RPMI8226 (cell line): ENCODE results near the gene ANXA6.

Experiments used
- DNase-seq: peaks from one replicate; pipeline ENCODE4 v3.0.0-alpha.2; 2015

The ANXA6 gene

DNA sequence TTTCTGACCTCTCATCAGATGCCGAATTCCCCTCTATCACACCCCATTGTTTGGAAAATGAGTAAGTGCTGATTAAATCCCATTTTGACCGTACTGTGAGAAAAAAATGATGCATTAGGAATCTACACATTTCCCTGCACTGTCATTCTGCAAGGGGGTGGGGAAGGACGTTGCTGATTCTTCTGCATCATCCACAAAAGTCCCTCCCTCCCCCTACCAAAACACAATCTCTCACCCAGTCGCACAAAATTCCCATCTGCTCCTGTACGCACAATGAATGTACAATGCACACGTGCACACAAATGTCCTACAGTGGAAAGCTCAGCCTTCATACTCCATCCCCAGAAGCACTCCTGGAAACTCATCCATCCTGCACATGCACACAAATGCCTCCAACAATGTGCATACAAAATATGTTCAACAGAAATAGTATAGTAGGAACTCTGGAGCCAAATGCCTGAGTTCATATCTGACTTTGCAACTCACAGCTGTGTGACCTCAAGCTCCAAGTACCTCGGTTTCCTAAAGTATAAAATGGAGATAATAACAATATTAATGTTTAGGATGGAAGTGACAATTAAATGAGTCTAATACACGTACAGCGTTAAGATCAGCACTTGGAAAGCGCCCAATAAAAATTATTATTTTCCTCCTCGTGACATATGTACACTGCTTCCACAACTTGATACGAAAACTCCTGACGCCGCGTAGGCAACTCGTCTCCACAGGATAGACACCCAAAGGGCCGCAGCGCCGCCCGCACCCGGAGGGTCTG is 77.6 kb downstream of the ANXA6 start:
- peak; percentile 16 for DNase-seq

GRCh38 chr5:151078490-151079262 is 78.9 kb downstream of the ANXA6 start:
- DNase-seq: no peak

- no peak for DNase-seq
Observed at GRCh38 chr5:151077967-151078366, 79.6 kb downstream of the ANXA6 start.

DNA sequence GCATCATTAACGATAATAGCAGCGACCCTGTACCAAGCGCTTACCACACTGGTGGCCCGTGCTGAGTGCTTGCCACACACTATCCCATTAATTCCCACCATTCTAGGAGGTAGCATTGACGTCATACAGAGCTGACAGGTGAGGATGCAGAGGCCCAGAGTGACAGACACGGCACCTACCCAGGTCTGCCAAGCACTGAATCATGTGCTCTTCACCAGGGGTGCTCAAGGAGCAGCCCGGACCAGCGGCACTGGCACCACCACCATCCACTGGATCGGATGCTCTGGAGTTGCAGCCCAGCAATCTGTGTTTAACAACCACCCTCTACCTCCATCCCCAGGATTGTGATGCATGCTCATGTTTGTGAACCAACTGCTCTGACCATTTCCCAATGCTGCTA is 80.2 kb downstream of the ANXA6 start:
- no peak for DNase-seq

DNA sequence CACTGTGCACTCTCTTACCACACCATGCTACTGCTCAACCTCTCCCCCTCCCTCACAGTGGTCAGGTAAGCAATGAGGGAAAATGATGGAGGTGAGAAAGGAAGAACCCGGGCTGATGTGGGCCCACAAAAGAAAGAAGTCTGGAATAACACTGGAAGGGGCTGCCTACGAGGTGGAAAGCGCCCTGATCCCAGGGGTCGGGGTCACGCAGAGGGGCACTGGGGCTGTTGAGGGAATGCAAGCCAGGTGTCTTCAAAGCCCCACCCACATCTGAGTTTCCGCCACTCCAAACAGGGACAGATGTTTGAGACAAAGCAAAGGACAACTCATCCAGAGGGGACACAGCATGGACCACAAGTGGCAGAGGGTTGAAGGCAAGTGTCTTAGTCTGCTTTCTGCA is 81.0 kb downstream of the ANXA6 start:
- no peak for DNase-seq

- DNase-seq: no peak
Observed at GRCh38 chr5:151075698-151076331, 81.8 kb downstream of the ANXA6 start.

GRCh38 chr5:151074557-151074956 is 83.0 kb downstream of the ANXA6 start:
- DNase-seq: no peak

DNA sequence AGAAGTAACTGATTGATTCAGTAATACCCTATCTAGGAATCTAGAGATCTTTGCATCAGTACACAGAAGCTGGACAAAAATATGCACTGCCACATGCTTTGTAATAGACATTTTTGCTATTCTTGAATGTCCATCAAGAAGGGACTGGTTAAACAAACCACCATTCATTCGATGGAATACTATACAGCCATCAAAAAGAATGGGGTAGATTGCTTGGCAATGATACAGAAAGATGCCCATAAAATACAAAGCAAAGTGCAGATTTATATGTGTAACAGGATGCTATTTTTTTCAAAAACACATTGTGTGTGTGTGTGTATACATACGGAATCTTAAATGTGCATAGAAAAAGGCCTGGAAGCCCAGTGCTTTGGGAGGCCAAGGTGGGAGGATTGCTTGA is 84.3 kb downstream of the ANXA6 start:
- no peak for DNase-seq

DNA sequence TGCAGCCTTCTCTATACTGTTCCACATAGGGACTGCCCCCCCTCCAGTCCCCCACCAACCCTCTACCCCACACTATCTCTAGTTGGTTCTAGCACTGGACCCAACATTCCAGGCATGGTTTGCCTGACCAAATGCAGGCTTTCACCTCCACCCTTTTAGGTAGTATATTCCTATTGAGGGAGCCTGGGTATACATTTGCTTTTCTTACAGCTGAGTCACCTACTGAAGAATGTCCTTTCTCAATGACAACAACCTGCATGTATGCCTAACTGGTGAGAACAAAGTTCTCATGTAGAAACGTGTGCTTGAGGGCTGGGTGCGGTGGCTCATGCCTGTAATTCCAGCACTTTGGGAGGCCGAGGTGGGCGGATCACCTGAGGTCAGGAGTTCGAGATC is 85.0 kb downstream of the ANXA6 start:
- DNase-seq: no peak

DNA sequence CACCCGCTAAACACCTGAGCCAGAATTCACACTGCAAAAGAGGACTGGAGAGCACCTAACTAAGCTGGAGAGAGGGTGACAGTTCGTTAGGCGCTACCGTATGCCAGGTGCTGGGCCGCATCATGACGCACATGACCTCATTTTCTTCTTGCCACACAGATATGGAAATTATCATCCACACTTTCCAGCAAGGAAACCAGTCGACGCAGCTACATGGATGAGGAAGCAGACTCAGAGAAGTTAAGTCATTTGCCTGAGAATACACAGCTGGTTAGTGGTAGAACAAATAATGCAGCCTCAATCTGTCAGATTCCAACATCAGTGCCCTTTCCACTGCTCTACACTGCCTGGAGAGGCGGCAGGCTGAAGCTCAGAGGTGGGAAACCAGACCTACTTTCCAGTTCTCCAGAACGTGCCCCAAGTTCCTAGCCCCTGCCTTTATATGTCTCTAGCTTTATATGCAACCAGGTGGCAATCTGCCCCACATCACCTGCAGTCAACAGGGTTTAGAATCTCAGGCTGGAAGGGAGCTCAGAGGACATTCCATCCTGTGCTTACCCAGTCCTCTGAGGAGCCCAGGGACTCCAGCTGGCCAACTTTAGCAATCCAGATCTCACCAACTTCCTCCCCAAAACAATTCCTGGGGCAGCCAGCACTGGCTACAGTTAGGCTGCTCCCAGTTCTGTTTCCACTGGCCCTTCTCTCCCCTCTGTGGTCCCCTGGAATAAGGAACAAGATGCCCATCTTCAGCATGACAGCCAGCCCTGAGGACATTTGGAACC is 85.5 kb downstream of the ANXA6 start:
- no peak for DNase-seq

- DNase-seq: no peak
Observed at GRCh38 chr5:151071021-151071420, 86.6 kb downstream of the ANXA6 start.

- no peak for DNase-seq
Observed at GRCh38 chr5:151070449-151070848, 87.1 kb downstream of the ANXA6 start.

- DNase-seq: no peak
Observed at GRCh38 chr5:151068433-151069197, 89.0 kb downstream of the ANXA6 start.

GRCh38 chr5:151067632-151068432 is 89.7 kb downstream of the ANXA6 start:
- DNase-seq: no peak

DNA sequence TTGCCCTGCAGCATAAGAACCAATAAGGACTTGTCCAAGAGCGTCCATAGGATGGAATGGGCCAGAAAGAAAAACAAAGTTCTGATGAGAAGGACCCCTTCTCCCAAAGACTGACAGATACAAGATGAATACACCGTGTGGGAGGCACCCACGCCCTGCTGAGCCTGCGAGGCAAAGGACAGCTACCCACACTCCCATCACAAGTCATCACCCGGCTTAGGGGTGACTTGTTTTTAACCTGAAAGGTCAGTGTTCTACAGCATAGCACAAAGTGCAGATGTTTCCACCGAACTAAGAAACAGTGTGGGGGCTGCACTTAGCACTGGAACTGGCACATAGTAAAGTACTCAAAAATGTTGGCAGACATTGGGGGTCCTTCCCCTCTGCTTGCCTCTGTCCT is 90.7 kb downstream of the ANXA6 start:
- DNase-seq: no peak

DNA sequence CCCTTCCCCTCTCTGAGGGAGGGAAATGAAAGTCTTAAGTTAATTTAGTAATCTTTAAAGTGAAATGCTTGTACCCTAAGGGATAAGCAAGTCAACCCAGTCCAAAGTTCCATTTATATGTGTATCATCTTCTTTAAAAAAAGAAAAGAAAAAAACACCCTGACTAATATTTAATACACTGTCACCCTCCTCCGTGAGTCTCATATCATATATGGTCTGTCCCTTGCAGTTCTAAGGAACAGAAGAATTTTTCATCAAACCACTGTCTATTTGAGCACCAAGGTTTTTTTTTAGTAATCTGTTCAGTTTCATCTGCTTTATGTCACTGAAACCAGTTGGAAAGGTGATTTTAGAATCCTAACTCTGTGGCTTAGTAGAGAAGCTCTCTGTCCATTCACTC is 92.0 kb downstream of the ANXA6 start:
- DNase-seq: no peak

- DNase-seq: no peak
Observed at GRCh38 chr5:151064916-151065499, 92.6 kb downstream of the ANXA6 start.

GRCh38 chr5:151063142-151063989 is 94.2 kb downstream of the ANXA6 start:
- DNase-seq: no peak

DNA sequence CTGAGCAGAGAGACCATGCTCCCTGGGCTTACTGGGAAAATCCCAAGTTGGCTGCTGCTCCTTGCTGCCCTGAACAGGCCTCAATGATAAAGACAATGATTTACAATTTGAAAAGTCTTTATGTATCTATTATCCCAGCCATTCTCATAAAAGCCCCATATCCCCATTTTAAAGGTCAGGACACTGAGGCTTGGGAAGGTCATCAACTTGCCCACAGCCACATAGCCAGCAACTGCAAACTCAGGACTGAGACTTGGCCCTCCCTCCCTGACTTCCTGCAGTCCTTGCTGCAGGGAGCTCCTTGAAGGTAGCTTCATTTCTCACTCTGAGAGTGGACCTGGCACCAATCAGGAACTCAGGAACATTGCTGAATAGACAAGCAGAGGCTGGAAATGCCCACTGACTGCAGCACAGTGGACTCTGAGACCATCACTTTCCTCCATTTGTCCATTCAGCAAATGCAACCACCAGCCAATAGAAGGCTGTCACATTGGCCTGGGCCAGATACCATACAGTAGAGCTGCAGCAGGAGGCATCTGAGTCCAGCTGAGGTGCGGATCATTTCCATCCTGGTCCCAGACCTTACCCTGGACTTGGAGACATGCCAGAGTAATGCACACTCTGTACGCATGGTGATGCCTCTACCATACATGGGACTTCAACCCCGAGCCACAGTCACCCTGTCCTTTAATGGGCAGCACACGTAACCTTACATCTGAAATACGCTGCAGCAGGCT is 95.0 kb downstream of the ANXA6 start:
- no peak for DNase-seq
